Activated CD8-positive, alpha-beta memory T cell treated with anti-CD3 and anti-CD28 coated beads, Interleukin-2, amount 50 U/mL, for 48 hours (primary cell): ENCODE measurements around the gene UBXN1.
"Not testable (repeated sequence)": the region's sequence is repeated elsewhere in the genome, so short reads cannot be mapped to it uniquely, and the experiment has no call there.

Experiments used
- DNase-seq: peaks from one replicate; pipeline ENCODE4 v3.0.0-alpha.2; 2020

The UBXN1 gene

GRCh38 chr11:62708392-62708791 lies 29.5 kb upstream of the UBXN1 start:
- peak; percentile 59 for DNase-seq

- DNase-seq, result peak; percentile 55
Measured at GRCh38 chr11:62707277-62707861, 28.5 kb upstream of the UBXN1 start, which contains the start of the genes BSCL2 and GNG3. BSCL2 (minus strand) TSS chr11:62707424; CDS start chr11:62707195, 229 bp downstream. GNG3 (plus strand) TSS chr11:62707676; CDS start chr11:62708296, 620 bp downstream.

GRCh38 chr11:62706850-62707247 lies 28.0 kb upstream of the UBXN1 start:
- DNase-seq, result no peak

GRCh38 chr11:62705880-62706849 lies 27.3 kb upstream of the UBXN1 start:
- DNase-seq, result peak; percentile 98

GRCh38 chr11:62705413-62705812 lies 26.5 kb upstream of the UBXN1 start:
- DNase-seq, result no peak

GRCh38 chr11:62703921-62704320 lies 25.0 kb upstream of the UBXN1 start:
- not testable (repeated sequence) for DNase-seq

GRCh38 chr11:62702246-62702645 lies 23.4 kb upstream of the UBXN1 start:
- DNase-seq, result no peak

GRCh38 chr11:62694455-62695167 lies 15.7 kb upstream of the UBXN1 start:
- DNase-seq, result peak; percentile 83

GRCh38 chr11:62693624-62694023 lies 14.8 kb upstream of the UBXN1 start:
- DNase-seq, result not testable (repeated sequence)

- DNase-seq, result no peak
Measured at GRCh38 chr11:62689421-62690183, 10.7 kb upstream of the UBXN1 start, which contains the start of gene LRRN4CL. LRRN4CL (minus strand) TSS chr11:62689530; CDS start chr11:62688508, 1,022 bp downstream.

- no peak for DNase-seq
Measured at GRCh38 chr11:62688491-62688890, 9.6 kb upstream of the UBXN1 start.

GRCh38 chr11:62687508-62688396 lies 8.9 kb upstream of the UBXN1 start:
- no peak for DNase-seq

GRCh38 chr11:62682518-62682917 lies 3.6 kb upstream of the UBXN1 start:
- no peak for DNase-seq

- peak; percentile 53 for DNase-seq
Measured at GRCh38 chr11:62680825-62681240, 2.0 kb upstream of the UBXN1 start.

- no peak for DNase-seq
Measured at GRCh38 chr11:62678433-62678769, 472 bp downstream of the UBXN1 start.

GRCh38 chr11:62677714-62678113 lies 1.2 kb downstream of the UBXN1 start:
- no peak for DNase-seq

GRCh38 chr11:62677156-62677555 lies 1.7 kb downstream of the UBXN1 start:
- DNase-seq, result no peak

GRCh38 chr11:62676698-62677097 lies 2.2 kb downstream of the UBXN1 start:
- no peak for DNase-seq

- DNase-seq, result not testable (repeated sequence)
Measured at GRCh38 chr11:62675415-62675814, 3.5 kb downstream of the UBXN1 start.

- no peak for DNase-seq
Measured at GRCh38 chr11:62673196-62673525, 5.7 kb downstream of the UBXN1 start.

- peak; percentile 89 for DNase-seq
Measured at GRCh38 chr11:62671608-62672389, 7.1 kb downstream of the UBXN1 start, which contains the start of the genes LBHD1 and UQCC3. LBHD1 (minus strand) TSS chr11:62672267; CDS start chr11:62670031, 2,236 bp downstream. UQCC3 (plus strand) TSS chr11:62671673; CDS start chr11:62671746, 73 bp downstream.
